Trophoblast cell (in vitro differentiated cells and primary cell): ENCODE results near the gene VCPKMT.

Experiments used
- DNase-seq, 2 donors: peaks; one replicate each; pipeline ENCODE4 v3.0.0-alpha.2; 2016
- H2AFZ ChIP-seq: 2 replicates; pipeline ENCODE4 v1.6.1; 2013; ENCODE audit warnings: low read length, moderate library complexity, mild to moderate bottlenecking; ENCODE audit not compliant: insufficient read depth, poor library complexity
- H2AK5ac ChIP-seq: 2 replicates; pipeline ENCODE4 v1.6.1; 2013; ENCODE audit warnings: mild to moderate bottlenecking, low read length
- H2BK120ac ChIP-seq: 2 replicates; pipeline ENCODE4 v1.6.1; 2013; ENCODE audit warnings: low read length, mild to moderate bottlenecking, moderate library complexity; ENCODE audit not compliant: insufficient read depth, poor library complexity
- H2BK12ac ChIP-seq: 2 replicates; pipeline ENCODE4 v1.6.1; 2013; ENCODE audit warnings: mild to moderate bottlenecking, low read length, moderate library complexity
- H2BK5ac ChIP-seq: 2 replicates; pipeline ENCODE4 v1.6.1; 2013; ENCODE audit warnings: low read length, low read depth, moderate library complexity, mild to moderate bottlenecking; ENCODE audit not compliant: poor library complexity
- H3K14ac ChIP-seq: 2 replicates; pipeline ENCODE4 v1.6.1; 2013; ENCODE audit warnings: mild to moderate bottlenecking, low read length
- H3K18ac ChIP-seq: 2 replicates; pipeline ENCODE4 v1.6.1; 2013; ENCODE audit warnings: mild to moderate bottlenecking, low read length
- H3K23ac ChIP-seq: 2 replicates; pipeline ENCODE4 v1.6.1; 2013; ENCODE audit warnings: low read length
- H3K27ac ChIP-seq: 2 replicates; pipeline ENCODE4 v1.5.1; 2013; ENCODE audit warnings: low read depth, mild to moderate bottlenecking, inconsistent platforms, low read length, moderate library complexity
- H3K27me3 ChIP-seq: 2 replicates; pipeline ENCODE4 v1.6.1; 2013; ENCODE audit warnings: inconsistent platforms, mild to moderate bottlenecking, low read length, moderate library complexity; ENCODE audit not compliant: insufficient read depth
- H3K36me3 ChIP-seq, 2 experiments: 1 replicate in 1 of 2; 2 replicates in 1 of 2; pipeline ENCODE4 v1.6.1; 2013; ENCODE audit warnings: low read length in 2 of 2, mild to moderate bottlenecking in 2 of 2, moderate library complexity in 1 of 2; ENCODE audit not compliant: insufficient read depth in 2 of 2, control insufficient read depth in 1 of 2
- H3K4ac ChIP-seq: 2 replicates; pipeline ENCODE4 v1.6.1; 2013; ENCODE audit warnings: low read depth, mild to moderate bottlenecking, low read length, moderate library complexity
- H3K4me1 ChIP-seq, 2 experiments: 1 replicate in 1 of 2; 2 replicates in 1 of 2; pipeline ENCODE4 v1.6.1; 2013; ENCODE audit warnings: low read length in 2 of 2, mild to moderate bottlenecking in 2 of 2, moderate library complexity in 1 of 2; ENCODE audit not compliant: insufficient read depth in 2 of 2, control insufficient read depth in 1 of 2
- H3K4me2 ChIP-seq: 2 replicates; pipeline ENCODE4 v1.6.1; 2013; ENCODE audit warnings: inconsistent platforms, mild to moderate bottlenecking, low read length, moderate library complexity
- H3K4me3 ChIP-seq: 2 replicates; pipeline ENCODE4 v1.5.1; 2013; ENCODE audit warnings: mild to moderate bottlenecking, low read depth, low read length, inconsistent platforms
- H3K79me1 ChIP-seq: one replicate; pipeline ENCODE4 v1.6.1; 2013; ENCODE audit warnings: low read length
- H3K79me2 ChIP-seq: 2 replicates; pipeline ENCODE4 v1.6.1; 2013; ENCODE audit warnings: low read length, mild to moderate bottlenecking; ENCODE audit not compliant: control insufficient read depth, insufficient read depth, poor library complexity
- H3K9ac ChIP-seq: 2 replicates; pipeline ENCODE4 v1.6.1; 2013; ENCODE audit warnings: mild to moderate bottlenecking, low read length
- H3K9me3 ChIP-seq: 2 replicates; pipeline ENCODE4 v1.6.1; 2013; ENCODE audit warnings: low read depth, mild to moderate bottlenecking, control low read depth, inconsistent platforms, low read length; ENCODE audit not compliant: insufficient read depth
- H4K12ac ChIP-seq: 2 replicates; pipeline ENCODE4 v1.6.1; 2013; ENCODE audit warnings: low read depth, mild to moderate bottlenecking, low read length, moderate library complexity
- H4K8ac ChIP-seq: 2 replicates; pipeline ENCODE4 v1.6.1; 2013; ENCODE audit warnings: low read depth, mild to moderate bottlenecking, low read length, moderate library complexity
- H4K91ac ChIP-seq: one replicate; pipeline ENCODE4 v1.6.1; 2013; ENCODE audit warnings: low read depth, mild to moderate bottlenecking, low read length, moderate library complexity
- WGBS: extraction: QIAGEN DNeasy Blood & Tissue Kit; methylation state at CpG from one replicate; pipeline ENCODE4 v1.1.7; 2013; ENCODE audit warnings: missing lambda C conversion rate; ENCODE audit not compliant: insufficient read length, insufficient coverage; ENCODE audit errors: extremely low coverage; 5-methylcytosine and 5-hydroxymethylcytosine counted together

The VCPKMT gene

GRCh38 chr14:50089208-50089607 lies 27.2 kb downstream of the VCPKMT start:
- H2AK5ac ChIP-seq: no peak overlapping the region
- no peak overlapping the region for H3K4me3 ChIP-seq
- H2BK5ac ChIP-seq: no peak overlapping the region
- no peak overlapping the region for H3K18ac ChIP-seq
- no peak overlapping the region for H3K27ac ChIP-seq
- H4K8ac ChIP-seq: no peak overlapping the region
- no peaks in the 10 kb centered on the region for H3K9me3 ChIP-seq
- H3K4ac ChIP-seq: no peak overlapping the region
- no peak overlapping the region for H2AFZ ChIP-seq
- no peaks in the 10 kb centered on the region for H3K27me3 ChIP-seq
- no peak overlapping the region for H4K12ac ChIP-seq
- no peak for DNase-seq
- H2BK120ac ChIP-seq: no peak overlapping the region
- no CpG with 5 or more reads among the region's 5 CpGs for WGBS
- no peak overlapping the region for H3K4me2 ChIP-seq
- H3K4me1 ChIP-seq: peaks cover 0 to 8% of the 10 kb centered on the region in 2 experiments
- H3K23ac ChIP-seq: no peak overlapping the region
- H3K9ac ChIP-seq: no peak overlapping the region
- no peak overlapping the region for H4K91ac ChIP-seq
- H3K36me3 ChIP-seq: peaks cover 0 to 2% of the 10 kb centered on the region in 2 experiments
- H3K14ac ChIP-seq: no peak overlapping the region
- H2BK12ac ChIP-seq: no peak overlapping the region
- H3K79me1 ChIP-seq: no peaks in the 10 kb centered on the region
- no peaks in the 10 kb centered on the region for H3K79me2 ChIP-seq

GRCh38 chr14:50088731-50089130 lies 27.6 kb downstream of the VCPKMT start:
- peaks cover 2% of the 10 kb centered on the region for H3K79me1 ChIP-seq
- H3K9me3 ChIP-seq: no peaks in the 10 kb centered on the region
- H3K4me3 ChIP-seq: no peak overlapping the region
- H2BK120ac ChIP-seq: no peak overlapping the region
- no peak for DNase-seq
- no peak overlapping the region for H4K12ac ChIP-seq
- peaks cover 2 to 4% of the 10 kb centered on the region in 2 experiments for H3K36me3 ChIP-seq
- no peak overlapping the region for H3K18ac ChIP-seq
- H4K8ac ChIP-seq: no peak overlapping the region
- WGBS: no CpG with 5 or more reads among the region's 2 CpGs
- H3K4ac ChIP-seq: no peak overlapping the region
- peaks cover 0 to 3% of the 10 kb centered on the region in 2 experiments for H3K4me1 ChIP-seq
- no peak overlapping the region for H3K23ac ChIP-seq
- no peak overlapping the region for H3K9ac ChIP-seq
- no peak overlapping the region for H2BK5ac ChIP-seq
- no peak overlapping the region for H2AK5ac ChIP-seq
- peaks cover 2% of the 10 kb centered on the region for H3K79me2 ChIP-seq
- H3K4me2 ChIP-seq: no peak overlapping the region
- no peaks in the 10 kb centered on the region for H3K27me3 ChIP-seq
- H2BK12ac ChIP-seq: no peak overlapping the region
- H4K91ac ChIP-seq: no peak overlapping the region
- H3K14ac ChIP-seq: no peak overlapping the region
- no peak overlapping the region for H3K27ac ChIP-seq
- H2AFZ ChIP-seq: no peak overlapping the region

- Histone ChIP-seq H2AK5ac (no peak overlapping the region), H3K9ac (no peak overlapping the region), H3K27ac (no peak overlapping the region), H3K79me1 (peaks cover 2% of the 10 kb centered on the region), H4K8ac (no peak overlapping the region), H2BK120ac (no peak overlapping the region), H3K18ac (no peak overlapping the region), H2AFZ (no peak overlapping the region), H3K79me2 (peaks cover 2% of the 10 kb centered on the region), H3K9me3 (no peaks in the 10 kb centered on the region), H4K91ac (no peak overlapping the region), H3K4me3 (no peak overlapping the region), H4K12ac (no peak overlapping the region), H3K27me3 (no peaks in the 10 kb centered on the region), H3K14ac (no peak overlapping the region), H3K4ac (no peak overlapping the region), H3K36me3 (peaks cover 4 to 5% of the 10 kb centered on the region in 2 experiments), H3K23ac (no peak overlapping the region), H3K4me2 (no peak overlapping the region), H2BK5ac (no peak overlapping the region), H2BK12ac (no peak overlapping the region), H3K4me1 (peaks cover under 1 to 3% of the 10 kb centered on the region in 2 experiments)
- WGBS: no CpG with 5 or more reads among the region's 2 CpGs
- DNase-seq: no peak
These were observed 28.3 kb downstream of the VCPKMT start for GRCh38 chr14:50088117-50088515.

GRCh38 chr14:50087341-50088116 lies 28.8 kb downstream of the VCPKMT start:
- Histone ChIP-seq H3K4me2 (no peak overlapping the region), H4K12ac (no peak overlapping the region), H3K14ac (no peak overlapping the region), H2BK5ac (no peak overlapping the region), H3K4me3 (no peak overlapping the region), H2BK120ac (no peak overlapping the region), H3K9ac (no peak overlapping the region), H2AFZ (no peak overlapping the region), H2AK5ac (no peak overlapping the region), H3K18ac (no peak overlapping the region), H2BK12ac (no peak overlapping the region), H4K8ac (no peak overlapping the region), H3K9me3 (no peaks in the 10 kb centered on the region), H3K4ac (no peak overlapping the region), H4K91ac (no peak overlapping the region), H3K36me3 (peaks cover 4 to 5% of the 10 kb centered on the region in 2 experiments), H3K23ac (no peak overlapping the region), H3K27ac (no peak overlapping the region), H3K4me1 (peaks cover 6 to 8% of the 10 kb centered on the region in 2 experiments), H3K79me2 (peaks cover 2% of the 10 kb centered on the region), H3K27me3 (no peaks in the 10 kb centered on the region), H3K79me1 (peaks cover 5% of the 10 kb centered on the region)
- no CpG with 5 or more reads among the region's 1 CpG for WGBS
- DNase-seq: no peak
